Esophagus squamous epithelium (tissue), 5 donors: ENCODE results near the gene E2F2. TPM values are rescaled to one million over a fixed set of nuclear protein-coding genes. Genes with fewer than 3 reads are reported as not detected.
"Not testable (repeated sequence)": the region's sequence is repeated elsewhere in the genome, so short reads cannot be mapped to it uniquely, and the experiment has no call there.

ENCODE experiments used
- DNase-seq: peaks from one replicate; lab custom pipeline; 2025; lab: John Stamatoyannopoulos, UW
- H3K27ac ChIP-seq, 4 donors: fragments of 200-600 bp; sonication (generic); one replicate each; pipeline ENCODE4 v1.5.1; 2016 to 2019; ENCODE audit warnings: mild to moderate bottlenecking in 1 of 4
- H3K27me3 ChIP-seq, 4 donors: fragments of 200-600 bp; sonication (generic); 1 replicate in 3 of 4; 2 replicates in 1 of 4; pipeline versions ENCODE4 v1.5.1 to v1.6.0; 2017 to 2021; ENCODE audit warnings: antibody characterized with exemption in 1 of 4
- H3K36me3 ChIP-seq, 3 donors: fragments of 200-600 bp; sonication (generic); one replicate each; pipeline ENCODE4 v1.5.1; 2016 to 2019
- H3K4me1 ChIP-seq, 3 donors: fragments of 200-600 bp; sonication (generic); one replicate each; pipeline ENCODE4 v1.5.1; 2017 to 2019
- H3K4me3 ChIP-seq, 4 donors: fragments of 200-600 bp; sonication (generic); 1 replicate in 3 of 4; 2 replicates in 1 of 4; pipeline ENCODE4 v1.5.1; 2016 to 2019; ENCODE audit warnings: mild to moderate bottlenecking in 2 of 4, moderate library complexity in 1 of 4
- H3K9me3 ChIP-seq, 3 donors: fragments of 200-600 bp; sonication (generic); one replicate each; pipeline ENCODE4 v1.5.1; 2016 to 2019
- POLR2A ChIP-seq, 4 donors: fragments of 450-650 bp; IDR thresholded peaks; one replicate each; pipeline ENCODE4 v1.6.1; 2017; ENCODE audit warnings: antibody characterized with exemption in 4 of 4, mild to moderate bottlenecking in 4 of 4, moderate library complexity in 3 of 4
- WGBS, 2 donors: methylation state at CpG; one replicate each; pipeline ENCODE4 v1.1.5; 2018; 5-methylcytosine and 5-hydroxymethylcytosine counted together
- intact Hi-C: fragments of 100-400 bp; cut with DNase I; formaldehyde crosslinking; loops from one replicate; pipeline ENCODE4 v1.15.0; 2022
- total RNA-seq, 4 donors: library from RNA; depleted of rRNA; stranded (reverse); fragments of >200 nt; gene quantifications; one replicate each; pipeline ENCODE4 v1.1.0, GENCODE V29; 2016
- TF ChIP-seq, protein P1 (sequence below), 6 experiments: fragments of 450-650 bp in 4 of 6; fragments of 200-600 bp in 2 of 6; sonication (generic) in 2 of 6; IDR thresholded peaks; one replicate each; pipeline ENCODE4 v1.5.1; 2016 to 2019; ENCODE audit warnings: antibody characterized with exemption in 6 of 6, mild to moderate bottlenecking in 4 of 6, moderate library complexity in 4 of 6
- donor health status: DM: yes; HTN: yes; CAD: no.

Gene E2F2
- total RNA-seq, 4 donors from 2014 or later, result 10.1 to 16.9 (median 11.8) TPM

- intact Hi-C loops, result loop anchor here (2.0 kb wide), 1 partner anchor 91 kb away; no protein-coding TSS in a partner anchor
- H3K27ac ChIP-seq, result no peak overlapping the region
- 84 to 88% methylated on average over 6 to 7 of the region's 9 CpGs for WGBS, 2 donors
- TF ChIP-seq, protein P1, sequence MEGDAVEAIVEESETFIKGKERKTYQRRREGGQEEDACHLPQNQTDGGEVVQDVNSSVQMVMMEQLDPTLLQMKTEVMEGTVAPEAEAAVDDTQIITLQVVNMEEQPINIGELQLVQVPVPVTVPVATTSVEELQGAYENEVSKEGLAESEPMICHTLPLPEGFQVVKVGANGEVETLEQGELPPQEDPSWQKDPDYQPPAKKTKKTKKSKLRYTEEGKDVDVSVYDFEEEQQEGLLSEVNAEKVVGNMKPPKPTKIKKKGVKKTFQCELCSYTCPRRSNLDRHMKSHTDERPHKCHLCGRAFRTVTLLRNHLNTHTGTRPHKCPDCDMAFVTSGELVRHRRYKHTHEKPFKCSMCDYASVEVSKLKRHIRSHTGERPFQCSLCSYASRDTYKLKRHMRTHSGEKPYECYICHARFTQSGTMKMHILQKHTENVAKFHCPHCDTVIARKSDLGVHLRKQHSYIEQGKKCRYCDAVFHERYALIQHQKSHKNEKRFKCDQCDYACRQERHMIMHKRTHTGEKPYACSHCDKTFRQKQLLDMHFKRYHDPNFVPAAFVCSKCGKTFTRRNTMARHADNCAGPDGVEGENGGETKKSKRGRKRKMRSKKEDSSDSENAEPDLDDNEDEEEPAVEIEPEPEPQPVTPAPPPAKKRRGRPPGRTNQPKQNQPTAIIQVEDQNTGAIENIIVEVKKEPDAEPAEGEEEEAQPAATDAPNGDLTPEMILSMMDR (IDR thresholded peaks at IDR 0.05), result no peak
- TF ChIP-seq POLR2A (IDR thresholded peaks at IDR 0.05), result no peak
- H3K4me1 ChIP-seq, result peaks cover 0 to 19% (median 4%) of the 10 kb centered on the region in 3 donors
- no peaks in the 10 kb centered on the region for H3K9me3 ChIP-seq
- DNase-seq, result no peak
- H3K36me3 ChIP-seq, result no peaks in the 10 kb centered on the region
- no peak overlapping the region for H3K4me3 ChIP-seq
- H3K27me3 ChIP-seq, result no peaks in the 10 kb centered on the region
These were observed 14.8 kb upstream of the E2F2 start for GRCh38 chr1:23545851-23546250.

- DNase-seq, result no peak
- Histone ChIP-seq H3K27me3 (no peaks in the 10 kb centered on the region), H3K36me3 (no peaks in the 10 kb centered on the region), H3K4me1 (peaks cover 3 to 24% (median 8%) of the 10 kb centered on the region in 3 donors), H3K9me3 (no peaks in the 10 kb centered on the region), H3K27ac (no peak overlapping the region), H3K4me3 (no peak overlapping the region)
- intact Hi-C loops, result loop anchor here (2.0 kb wide), 1 partner anchor 92 kb away; no protein-coding TSS in a partner anchor
- no peak for TF ChIP-seq POLR2A (IDR thresholded peaks at IDR 0.05)
- TF ChIP-seq, protein P1 (IDR thresholded peaks at IDR 0.05), result peak; percentile 84 to 98 (median 97)
- 23 to 44% methylated on average over 6 to 8 of the region's 8 CpGs for WGBS, 2 donors
These were observed 13.7 kb upstream of the E2F2 start for GRCh38 chr1:23544444-23545389.

DNA sequence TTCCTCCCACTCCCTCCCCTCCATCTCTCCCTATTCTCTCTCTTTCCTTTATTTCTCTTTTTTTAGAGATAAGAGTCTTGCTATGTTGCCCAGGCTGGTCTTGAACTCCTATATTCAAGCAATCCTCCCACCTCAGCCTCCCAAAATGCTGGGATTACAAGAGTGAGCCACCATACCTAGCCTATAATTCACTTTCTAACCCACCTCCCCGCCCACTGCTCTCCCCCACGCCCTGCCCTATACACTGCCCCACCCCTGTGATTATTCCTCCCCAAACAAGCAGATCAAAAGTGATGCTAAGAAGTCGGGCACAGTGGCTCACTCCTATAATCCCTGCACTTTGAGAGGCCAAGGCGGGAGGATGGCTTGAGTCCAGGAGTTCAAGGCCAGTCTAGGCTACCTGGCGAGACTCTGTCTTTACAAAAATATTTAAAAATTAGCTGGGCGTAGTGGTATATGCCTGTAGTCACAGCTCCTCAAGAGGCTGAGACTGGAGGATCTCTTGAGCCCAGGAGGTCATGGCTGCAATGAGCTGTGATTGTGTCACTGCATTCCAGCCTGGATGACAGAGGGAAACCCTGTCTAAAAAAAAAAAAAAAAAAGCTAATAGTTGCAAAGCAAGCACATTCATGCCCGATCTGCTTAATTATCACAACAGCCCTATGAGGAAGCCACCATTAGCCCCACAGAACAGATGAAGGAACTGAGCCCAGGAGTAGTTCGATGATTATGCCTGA lies 12.8 kb upstream of the E2F2 start:
- no peak for TF ChIP-seq POLR2A (IDR thresholded peaks at IDR 0.05)
- TF ChIP-seq, protein P1 (IDR thresholded peaks at IDR 0.05), result no peak
- Histone ChIP-seq H3K4me3 (no peak overlapping the region), H3K27ac (no peak overlapping the region), H3K36me3 (no peaks in the 10 kb centered on the region), H3K4me1 (peaks cover 10 to 28% (median 12%) of the 10 kb centered on the region in 3 donors), H3K27me3 (no peaks in the 10 kb centered on the region), H3K9me3 (no peaks in the 10 kb centered on the region)
- intact Hi-C loops, result loop anchor here (2.0 kb wide), 1 partner anchor 93 kb away; no protein-coding TSS in a partner anchor
- DNase-seq, result no peak
- WGBS, 2 donors, result 49 to 69% methylated on average over 7 to 8 of the region's 8 CpGs

DNA sequence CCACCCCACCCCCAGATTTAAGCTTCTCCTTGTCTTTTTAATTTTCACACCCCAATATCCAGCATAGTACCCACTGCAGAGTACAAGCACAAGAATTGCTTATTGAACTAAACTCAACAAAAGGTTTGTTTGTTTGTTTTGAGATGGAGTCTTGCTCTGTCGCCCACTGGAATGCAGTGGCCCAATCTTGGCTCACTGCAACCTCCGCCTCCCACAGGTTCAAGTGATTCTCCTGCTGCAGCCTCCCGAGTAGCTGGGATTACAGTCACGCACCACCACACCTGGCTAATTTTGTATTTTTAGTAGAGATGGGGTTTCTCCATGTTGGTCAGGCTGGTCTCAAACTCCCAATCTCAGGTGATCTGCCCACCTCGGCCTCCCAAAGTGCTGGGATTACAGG lies 11.9 kb upstream of the E2F2 start:
- H3K9me3 ChIP-seq, DNase-seq, H3K4me3 ChIP-seq, intact Hi-C loops, H3K36me3 ChIP-seq, H3K27ac ChIP-seq, H3K27me3 ChIP-seq: not testable (repeated sequence)
- H3K4me1 ChIP-seq, result peaks cover 10 to 22% (median 12%) of the 10 kb centered on the region in 3 donors
- 84 to 88% methylated on average over 5 of the region's 5 CpGs for WGBS, 2 donors

GRCh38 chr1:23539698-23540266 lies 8.7 kb upstream of the E2F2 start:
- Histone ChIP-seq H3K27ac (peak overlapping the region in 3 of 4 donors; percentile 1 to 64 (median 52)), H3K9me3 (no peaks in the 10 kb centered on the region)

More at GRCh38 chr1:23539698-23540266, 8.7 kb upstream of the E2F2 start:
- TF ChIP-seq, protein P1 (IDR thresholded peaks at IDR 0.05), result peak; percentile 91 to 98 (median 94)
- TF ChIP-seq POLR2A (IDR thresholded peaks at IDR 0.05), result no peak
- intact Hi-C loops, result loop anchor here (2.0 kb wide), 1 partner anchor 47 kb away; no protein-coding TSS in a partner anchor
- Histone ChIP-seq H3K36me3 (no peaks in the 10 kb centered on the region), H3K4me1 (peaks cover 10 to 35% (median 12%) of the 10 kb centered on the region in 3 donors), H3K27me3 (no peaks in the 10 kb centered on the region), H3K4me3 (peak overlapping the region in 2 of 4 donors; percentile 10 to 42)
- WGBS, 2 donors, result 6 to 9% methylated on average over 10 to 14 of the region's 16 CpGs
- DNase-seq, result peak; percentile 44
